Activated T-helper 17 cell treated with anti-CD3 and anti-CD28 coated beads, Interleukin-2, amount 50 U/mL, for 72 hours (primary cell): ENCODE measurements around the gene ZC3H4. TPM values are rescaled to one million over a fixed set of nuclear protein-coding genes. Genes with fewer than 3 reads are reported as not detected.
"Not testable (repeated sequence)": the region's sequence is repeated elsewhere in the genome, so short reads cannot be mapped to it uniquely, and the experiment has no call there.

Source experiments
- ATAC-seq: fragments of 150-1000 bp; cut with Tn5 transposase; replicated peaks from 2 replicates; pipeline ENCODE4 v1.10.0; 2021; ENCODE audit warnings: mild to moderate bottlenecking, moderate library complexity
- H3K27ac Mint-ChIP-seq: one replicate; pipeline ENCODE4 v1.8.0; 2022; ENCODE audit warnings: mixed read lengths
- H3K27me3 Mint-ChIP-seq: one replicate; pipeline ENCODE4 v1.8.0; 2022; ENCODE audit warnings: mixed read lengths
- H3K36me3 Mint-ChIP-seq: one replicate; pipeline ENCODE4 v1.8.0; 2022; ENCODE audit warnings: low read depth, mild to moderate bottlenecking, mixed read lengths
- H3K4me1 Mint-ChIP-seq: one replicate; pipeline ENCODE4 v1.8.0; 2022; ENCODE audit warnings: mixed read lengths
- H3K4me3 Mint-ChIP-seq: one replicate; pipeline ENCODE4 v1.8.0; 2022; ENCODE audit warnings: mild to moderate bottlenecking, mixed read lengths
- H3K9me3 Mint-ChIP-seq: one replicate; pipeline ENCODE4 v1.8.0; 2022; ENCODE audit warnings: mixed read lengths
- total RNA-seq, 2 donors: library from RNA; stranded (reverse); gene quantifications; one replicate each; pipeline ENCODE4 v1.2.3, GENCODE V29; 2022

The ZC3H4 gene
- total RNA-seq, 2 donors from 2014 or later, result 117 to 166 TPM

GRCh38 chr19:47094557-47095475 lies 18.8 kb downstream of the ZC3H4 start:
- H3K4me3 Mint-ChIP-seq, result peak overlapping the region; percentile 98
- peaks cover 32% of the 10 kb centered on the region for H3K4me1 Mint-ChIP-seq
- no peaks in the 10 kb centered on the region for H3K9me3 Mint-ChIP-seq
- peak overlapping the region; percentile 99 for H3K27ac Mint-ChIP-seq
- H3K27me3 Mint-ChIP-seq, result no peaks in the 10 kb centered on the region
- H3K36me3 Mint-ChIP-seq, result peaks cover 76% of the 10 kb centered on the region
- ATAC-seq, result peak; percentile 76

- H3K4me1 Mint-ChIP-seq, result peaks cover 31% of the 10 kb centered on the region
- H3K27me3 Mint-ChIP-seq, result no peaks in the 10 kb centered on the region
- H3K36me3 Mint-ChIP-seq, result peaks cover 83% of the 10 kb centered on the region
- H3K4me3 Mint-ChIP-seq, result peak overlapping the region; percentile 98
- H3K9me3 Mint-ChIP-seq, result no peaks in the 10 kb centered on the region
- peak overlapping the region; percentile 99 for H3K27ac Mint-ChIP-seq
- peak; percentile 61 for ATAC-seq
These were observed 19.7 kb downstream of the ZC3H4 start for GRCh38 chr19:47093841-47094240.

GRCh38 chr19:47093254-47093653 lies 20.3 kb downstream of the ZC3H4 start:
- Mint-ChIP-seq H3K27ac (peak overlapping the region; percentile 99), H3K9me3 (no peaks in the 10 kb centered on the region), H3K4me3 (peak overlapping the region; percentile 98), H3K4me1 (peaks cover 26% of the 10 kb centered on the region), H3K36me3 (peaks cover 85% of the 10 kb centered on the region), H3K27me3 (no peaks in the 10 kb centered on the region)
- ATAC-seq, result peak; percentile 31

- ATAC-seq, result no peak
- H3K4me1 Mint-ChIP-seq, result peaks cover 10% of the 10 kb centered on the region
- H3K9me3 Mint-ChIP-seq, result no peaks in the 10 kb centered on the region
- peak overlapping the region; percentile 65 for H3K4me3 Mint-ChIP-seq
- no peak overlapping the region for H3K27ac Mint-ChIP-seq
- H3K36me3 Mint-ChIP-seq, result peaks cover 99% of the 10 kb centered on the region
- H3K27me3 Mint-ChIP-seq, result no peaks in the 10 kb centered on the region
These were observed 23.7 kb downstream of the ZC3H4 start for GRCh38 chr19:47089767-47090350.

- no peaks in the 10 kb centered on the region for H3K27me3 Mint-ChIP-seq
- ATAC-seq, result no peak
- peak overlapping the region; percentile 70 for H3K27ac Mint-ChIP-seq
- no peak overlapping the region for H3K4me3 Mint-ChIP-seq
- no peaks in the 10 kb centered on the region for H3K9me3 Mint-ChIP-seq
- peaks cover 5% of the 10 kb centered on the region for H3K4me1 Mint-ChIP-seq
- peaks cover 99% of the 10 kb centered on the region for H3K36me3 Mint-ChIP-seq
These were observed 27.3 kb downstream of the ZC3H4 start for GRCh38 chr19:47086280-47086679.

GRCh38 chr19:47084879-47085439 lies 28.6 kb downstream of the ZC3H4 start:
- peaks cover 99% of the 10 kb centered on the region for H3K36me3 Mint-ChIP-seq
- no peaks in the 10 kb centered on the region for H3K9me3 Mint-ChIP-seq
- no peaks in the 10 kb centered on the region for H3K4me1 Mint-ChIP-seq
- ATAC-seq, result no peak
- H3K27ac Mint-ChIP-seq, result no peak overlapping the region
- H3K27me3 Mint-ChIP-seq, result no peaks in the 10 kb centered on the region
- H3K4me3 Mint-ChIP-seq, result no peak overlapping the region

GRCh38 chr19:47082493-47082892 lies 31.1 kb downstream of the ZC3H4 start:
- Mint-ChIP-seq H3K9me3 (no peaks in the 10 kb centered on the region), H3K36me3 (peaks cover 100% of the 10 kb centered on the region), H3K27ac (no peak overlapping the region), H3K4me1 (no peaks in the 10 kb centered on the region), H3K4me3 (no peak overlapping the region), H3K27me3 (no peaks in the 10 kb centered on the region)
- no peak for ATAC-seq

GRCh38 chr19:47081095-47081494 lies 32.5 kb downstream of the ZC3H4 start:
- Mint-ChIP-seq H3K9me3 (no peaks in the 10 kb centered on the region), H3K36me3 (peaks cover 100% of the 10 kb centered on the region), H3K27ac (no peak overlapping the region), H3K4me1 (no peaks in the 10 kb centered on the region), H3K4me3 (no peak overlapping the region), H3K27me3 (no peaks in the 10 kb centered on the region)
- no peak for ATAC-seq

GRCh38 chr19:47078351-47078750 lies 35.2 kb downstream of the ZC3H4 start:
- not testable (repeated sequence) for ATAC-seq, H3K4me1 Mint-ChIP-seq, H3K4me3 Mint-ChIP-seq, H3K27me3 Mint-ChIP-seq, H3K27ac Mint-ChIP-seq, H3K9me3 Mint-ChIP-seq
- H3K36me3 Mint-ChIP-seq, result peaks cover 98% of the 10 kb centered on the region

GRCh38 chr19:47075941-47076340 lies 37.6 kb downstream of the ZC3H4 start:
- Mint-ChIP-seq H3K4me3 (no peak overlapping the region), H3K27ac (peak overlapping the region; percentile 28), H3K9me3 (no peaks in the 10 kb centered on the region), H3K4me1 (peaks cover 5% of the 10 kb centered on the region), H3K36me3 (peaks cover 98% of the 10 kb centered on the region), H3K27me3 (no peaks in the 10 kb centered on the region)
- no peak for ATAC-seq

GRCh38 chr19:47075179-47075810 lies 38.3 kb downstream of the ZC3H4 start:
- ATAC-seq, result no peak
- Mint-ChIP-seq H3K27ac (peak overlapping the region; percentile 28), H3K9me3 (no peaks in the 10 kb centered on the region), H3K27me3 (no peaks in the 10 kb centered on the region), H3K4me1 (peaks cover 5% of the 10 kb centered on the region), H3K36me3 (peaks cover 98% of the 10 kb centered on the region), H3K4me3 (no peak overlapping the region)

- Mint-ChIP-seq H3K9me3 (no peaks in the 10 kb centered on the region), H3K27ac (no peak overlapping the region), H3K4me1 (peaks cover 5% of the 10 kb centered on the region), H3K27me3 (no peaks in the 10 kb centered on the region), H3K4me3 (no peak overlapping the region), H3K36me3 (peaks cover 98% of the 10 kb centered on the region)
- ATAC-seq, result no peak
These were observed 39.0 kb downstream of the ZC3H4 start for GRCh38 chr19:47074621-47075020.

- Mint-ChIP-seq H3K36me3 (peaks cover 98% of the 10 kb centered on the region), H3K4me3 (no peak overlapping the region), H3K27me3 (no peaks in the 10 kb centered on the region), H3K9me3 (no peaks in the 10 kb centered on the region), H3K4me1 (peaks cover 5% of the 10 kb centered on the region), H3K27ac (no peak overlapping the region)
- ATAC-seq, result no peak
These were observed 40.0 kb downstream of the ZC3H4 start for GRCh38 chr19:47073574-47073973.

- Mint-ChIP-seq H3K36me3 (peaks cover 93% of the 10 kb centered on the region), H3K9me3 (no peaks in the 10 kb centered on the region), H3K27me3 (no peaks in the 10 kb centered on the region), H3K4me3 (no peak overlapping the region), H3K27ac (no peak overlapping the region), H3K4me1 (peaks cover 5% of the 10 kb centered on the region)
- ATAC-seq, result no peak
These were observed 41.3 kb downstream of the ZC3H4 start for GRCh38 chr19:47072323-47072722.
